ENCODE data around the gene SLC34A1.

The SLC34A1 gene

GRCh38 chr5:177383181-177383580 is 1.1 kb upstream of the SLC34A1 start:
- H3K27me3 ChIP-seq (ENCODE audit: low read length) = no peaks in the 10 kb centered on the region
- no peak overlapping the region for H3K4me2 ChIP-seq (ENCODE audit: low read depth, low read length, poor library complexity, severe bottlenecking)
- H3K9me3 ChIP-seq (ENCODE audit: insufficient read depth, low read length) = no peaks in the 10 kb centered on the region
- no peak overlapping the region for H3K4me3 ChIP-seq (ENCODE audit: insufficient read depth, low read length, poor library complexity, severe bottlenecking)
- no peaks in the 10 kb centered on the region for H3K79me2 ChIP-seq (ENCODE audit: insufficient read depth, low read length)
- TF ChIP-seq EZH2phosphoT487 (conservative IDR thresholded peaks at IDR 0.05; ENCODE audit: low read length) = no peak
- TF ChIP-seq, protein P1, sequence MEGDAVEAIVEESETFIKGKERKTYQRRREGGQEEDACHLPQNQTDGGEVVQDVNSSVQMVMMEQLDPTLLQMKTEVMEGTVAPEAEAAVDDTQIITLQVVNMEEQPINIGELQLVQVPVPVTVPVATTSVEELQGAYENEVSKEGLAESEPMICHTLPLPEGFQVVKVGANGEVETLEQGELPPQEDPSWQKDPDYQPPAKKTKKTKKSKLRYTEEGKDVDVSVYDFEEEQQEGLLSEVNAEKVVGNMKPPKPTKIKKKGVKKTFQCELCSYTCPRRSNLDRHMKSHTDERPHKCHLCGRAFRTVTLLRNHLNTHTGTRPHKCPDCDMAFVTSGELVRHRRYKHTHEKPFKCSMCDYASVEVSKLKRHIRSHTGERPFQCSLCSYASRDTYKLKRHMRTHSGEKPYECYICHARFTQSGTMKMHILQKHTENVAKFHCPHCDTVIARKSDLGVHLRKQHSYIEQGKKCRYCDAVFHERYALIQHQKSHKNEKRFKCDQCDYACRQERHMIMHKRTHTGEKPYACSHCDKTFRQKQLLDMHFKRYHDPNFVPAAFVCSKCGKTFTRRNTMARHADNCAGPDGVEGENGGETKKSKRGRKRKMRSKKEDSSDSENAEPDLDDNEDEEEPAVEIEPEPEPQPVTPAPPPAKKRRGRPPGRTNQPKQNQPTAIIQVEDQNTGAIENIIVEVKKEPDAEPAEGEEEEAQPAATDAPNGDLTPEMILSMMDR (IDR thresholded peaks at IDR 0.05; ENCODE audit: insufficient read depth, low read length, poor library complexity, severe bottlenecking) = no peak
- no peaks in the 10 kb centered on the region for H3F3A ChIP-seq (ENCODE audit: insufficient read depth)
- no peak overlapping the region for H3K9ac ChIP-seq (ENCODE audit: low read length)
- H3K9me2 ChIP-seq (replicated peaks; ENCODE audit: insufficient read depth, low read length) = no peaks in the 10 kb centered on the region
- no peaks in the 10 kb centered on the region for H4K20me1 ChIP-seq (ENCODE audit: low read depth, low read length)
- no peak overlapping the region for H2AFZ ChIP-seq (ENCODE audit: low read depth, low read length, severe bottlenecking)
- no peaks in the 10 kb centered on the region for H3K36me3 ChIP-seq (ENCODE audit: low read length)
- no peak overlapping the region for H3K27ac ChIP-seq (ENCODE audit: low read depth, low read length)

DNA sequence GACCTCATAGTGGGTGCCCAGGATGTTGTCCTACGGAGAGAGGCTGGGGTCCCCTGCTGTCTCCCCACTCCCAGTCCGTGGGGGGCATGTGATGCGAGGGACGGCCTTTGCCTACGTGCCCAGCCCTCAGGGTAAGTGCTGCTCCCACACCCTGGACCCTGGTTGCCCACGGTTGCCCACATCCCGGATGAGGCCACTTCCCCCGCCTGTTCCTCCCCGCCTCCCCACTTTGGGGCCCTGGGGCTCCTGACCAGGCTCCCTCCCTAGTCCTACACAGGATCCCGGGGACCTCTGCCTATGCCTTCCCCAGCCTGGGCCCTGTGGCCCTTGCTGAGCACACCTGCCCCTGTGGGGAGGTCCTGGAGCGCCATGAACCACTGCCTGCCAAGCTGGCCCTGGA is 1.5 kb downstream of the SLC34A1 start:
- Histone ChIP-seq H3K4me3 (ENCODE audit: insufficient read depth, low read length, poor library complexity, severe bottlenecking) (no peak overlapping the region), H4K20me1 (ENCODE audit: low read depth, low read length) (no peaks in the 10 kb centered on the region), H3K4me2 (ENCODE audit: low read depth, low read length, poor library complexity, severe bottlenecking) (no peak overlapping the region), H3K27ac (ENCODE audit: low read depth, low read length) (no peak overlapping the region), H2AFZ (ENCODE audit: low read depth, low read length, severe bottlenecking) (no peak overlapping the region), H3K9me3 (ENCODE audit: insufficient read depth, low read length) (no peaks in the 10 kb centered on the region), H3K27me3 (ENCODE audit: low read length) (no peaks in the 10 kb centered on the region), H3K36me3 (ENCODE audit: low read length) (no peaks in the 10 kb centered on the region), H3K79me2 (ENCODE audit: insufficient read depth, low read length) (no peaks in the 10 kb centered on the region), H3K9ac (ENCODE audit: low read length) (no peak overlapping the region), H3K9me2 (replicated peaks; ENCODE audit: insufficient read depth, low read length) (no peaks in the 10 kb centered on the region), H3F3A (ENCODE audit: insufficient read depth) (0 out of 2 replicates have a peak, but pooled peaks cover 3% of the 10 kb centered on the region)
- TF ChIP-seq, protein P1 (IDR thresholded peaks at IDR 0.05; ENCODE audit: insufficient read depth, low read length, poor library complexity, severe bottlenecking) = no peak
- TF ChIP-seq EZH2phosphoT487 (conservative IDR thresholded peaks at IDR 0.05; ENCODE audit: low read length) = no peak

GRCh38 chr5:177386542-177386941 is 2.3 kb downstream of the SLC34A1 start:
- TF ChIP-seq, protein P1 (IDR thresholded peaks at IDR 0.05; ENCODE audit: insufficient read depth, low read length, poor library complexity, severe bottlenecking) = no peak
- no peak for TF ChIP-seq EZH2phosphoT487 (conservative IDR thresholded peaks at IDR 0.05; ENCODE audit: low read length)
- Histone ChIP-seq H3K9me3 (ENCODE audit: insufficient read depth, low read length) (no peaks in the 10 kb centered on the region), H4K20me1 (ENCODE audit: low read depth, low read length) (no peaks in the 10 kb centered on the region), H3K4me2 (ENCODE audit: low read depth, low read length, poor library complexity, severe bottlenecking) (peak overlapping the region; percentile 14), H3K9me2 (replicated peaks; ENCODE audit: insufficient read depth, low read length) (no peaks in the 10 kb centered on the region), H3K4me3 (ENCODE audit: insufficient read depth, low read length, poor library complexity, severe bottlenecking) (no peak overlapping the region), H2AFZ (ENCODE audit: low read depth, low read length, severe bottlenecking) (no peak overlapping the region), H3K36me3 (ENCODE audit: low read length) (no peaks in the 10 kb centered on the region), H3K9ac (ENCODE audit: low read length) (no peak overlapping the region), H3K27ac (ENCODE audit: low read depth, low read length) (no peak overlapping the region), H3K79me2 (ENCODE audit: insufficient read depth, low read length) (no peaks in the 10 kb centered on the region), H3F3A (ENCODE audit: insufficient read depth) (0 out of 2 replicates have a peak, but pooled peaks cover 3% of the 10 kb centered on the region), H3K27me3 (ENCODE audit: low read length) (no peaks in the 10 kb centered on the region)

Data from SU-DHL-6 (cell line).